ENCODE measurements around the gene TEAD1.

The TEAD1 gene

GRCh38 chr11:12686246-12687060 is 12.2 kb downstream of the TEAD1 start:
- DNase-seq (ENCODE audit: low read depth in 2 of 2): no peak

- no peak for DNase-seq (ENCODE audit: low read depth in 2 of 2)
Observed at GRCh38 chr11:12687216-12687623, 13.0 kb downstream of the TEAD1 start.

- no peak for DNase-seq (ENCODE audit: low read depth in 2 of 2)
Observed at GRCh38 chr11:12687740-12688139, 13.5 kb downstream of the TEAD1 start.

DNA sequence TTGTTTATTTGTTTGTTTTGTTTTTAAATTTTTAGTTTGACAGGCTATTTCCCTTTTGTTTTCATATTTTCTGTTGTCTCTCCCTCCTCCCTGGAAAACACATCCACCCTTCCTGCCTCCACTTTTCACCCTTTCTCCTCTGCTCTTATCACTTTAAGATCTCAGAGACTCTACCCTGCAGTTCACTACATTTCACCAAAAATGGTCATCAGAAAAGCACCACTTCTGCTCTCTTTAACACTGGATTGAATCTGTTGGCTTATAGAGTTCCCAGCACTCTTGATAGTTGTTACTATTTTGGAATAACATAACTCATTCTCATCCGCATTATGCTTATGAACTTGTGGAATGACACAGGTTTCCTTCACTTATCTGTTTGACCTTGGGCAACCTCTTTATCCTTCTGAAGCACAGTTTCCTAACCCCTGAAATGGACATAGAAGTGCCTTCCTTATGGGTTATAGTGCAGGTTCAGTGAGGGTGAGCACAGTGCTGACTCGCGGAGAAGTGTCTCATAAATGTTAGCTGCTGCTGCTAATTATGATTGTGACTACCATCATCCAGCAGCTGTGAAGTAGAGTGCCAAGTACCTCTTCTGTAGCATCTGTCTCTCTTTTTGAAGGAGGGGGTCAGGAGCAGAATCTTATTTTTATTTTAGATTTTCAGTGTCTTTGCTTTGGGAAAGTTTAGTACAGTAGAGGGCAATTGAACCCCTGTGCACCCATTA is 15.0 kb downstream of the TEAD1 start:
- DNase-seq (ENCODE audit: low read depth in 2 of 2): no peak

DNA sequence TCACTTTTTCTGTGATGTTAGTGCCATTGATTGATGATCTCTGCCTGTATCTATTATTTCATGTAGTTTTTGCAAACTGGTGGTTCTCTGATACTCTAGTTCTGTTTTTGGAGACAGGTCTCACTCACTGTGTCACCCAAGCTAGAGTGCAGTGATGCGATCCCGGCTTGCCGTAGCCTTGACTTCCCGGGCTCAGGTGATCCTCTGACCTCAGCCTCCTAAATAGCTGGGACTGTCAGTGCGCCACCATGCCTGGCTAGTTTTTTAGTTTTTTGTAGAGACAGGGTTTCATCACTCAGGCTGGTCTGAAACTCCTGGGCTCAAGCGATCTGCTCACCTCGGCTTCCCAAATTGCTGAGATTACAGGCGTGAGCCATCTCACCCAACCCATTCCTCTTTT is 16.4 kb downstream of the TEAD1 start:
- no peak for DNase-seq (ENCODE audit: low read depth in 2 of 2)

DNA sequence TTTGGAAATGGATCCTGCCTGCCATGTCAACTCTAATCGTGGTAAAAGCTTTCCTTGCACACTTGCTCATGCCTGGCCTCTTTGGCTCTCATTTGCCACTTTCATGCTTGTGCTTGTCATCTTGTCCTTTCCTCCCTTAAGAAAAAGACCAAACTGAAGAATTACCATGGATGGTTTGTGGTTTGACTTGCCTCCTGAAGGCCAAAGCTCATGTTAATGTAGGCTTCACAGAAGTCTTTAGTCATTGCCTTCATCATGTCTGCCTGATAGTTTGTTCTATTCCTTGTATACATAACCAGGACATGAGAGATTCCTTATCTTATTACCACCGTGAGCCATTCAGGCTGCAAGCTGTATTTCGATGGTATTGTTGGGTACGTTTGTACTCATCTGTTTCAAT is 17.3 kb downstream of the TEAD1 start:
- no peak for DNase-seq (ENCODE audit: low read depth in 2 of 2)

DNA sequence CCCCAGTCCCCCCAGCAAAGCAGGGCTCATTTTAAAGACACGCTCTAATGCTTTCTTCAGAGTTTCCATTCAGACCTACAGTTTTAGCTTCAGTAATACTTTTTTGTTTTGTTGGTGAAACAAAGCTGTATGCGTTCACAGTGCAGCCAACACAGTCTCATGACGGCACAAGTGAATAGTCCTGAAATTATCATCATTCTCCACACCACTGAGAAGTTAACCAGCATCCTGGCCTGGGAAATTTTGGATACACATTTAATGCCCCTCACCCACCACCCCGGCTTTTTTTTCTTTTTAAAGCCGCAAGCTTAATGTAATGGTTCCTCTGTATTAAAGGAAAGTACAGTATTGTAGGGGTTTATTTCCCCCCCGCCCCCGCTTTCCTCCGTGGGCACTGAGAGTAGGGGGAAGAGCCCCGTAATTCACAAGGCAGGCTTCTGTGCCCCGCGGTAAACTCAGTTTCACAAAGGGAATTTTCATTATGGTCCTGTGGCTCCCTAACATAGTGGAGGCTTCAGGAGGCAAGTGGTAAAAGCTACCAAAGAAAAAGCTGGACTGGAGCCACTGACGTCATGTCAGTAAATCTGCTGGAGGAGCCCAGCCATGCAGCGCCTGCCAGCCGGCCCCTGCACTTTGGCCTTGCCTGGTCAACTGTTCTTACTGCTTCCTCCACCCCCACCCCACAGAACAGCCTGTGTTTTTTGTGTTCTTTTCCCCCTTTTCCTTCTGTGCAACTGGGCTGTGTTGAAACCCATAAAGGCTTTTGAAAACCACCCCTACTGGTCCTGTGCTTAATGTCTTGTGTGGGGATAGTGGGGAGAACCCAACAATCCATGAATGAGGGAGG is 18.2 kb downstream of the TEAD1 start:
- no peak for DNase-seq (ENCODE audit: low read depth in 2 of 2)

GRCh38 chr11:12693094-12693478 is 18.9 kb downstream of the TEAD1 start:
- no peak for DNase-seq (ENCODE audit: low read depth in 2 of 2)

GRCh38 chr11:12693479-12694182 is 19.4 kb downstream of the TEAD1 start:
- no peak for DNase-seq (ENCODE audit: low read depth in 2 of 2)

- DNase-seq (ENCODE audit: low read depth in 2 of 2): no peak
Observed at GRCh38 chr11:12694183-12694531, 19.9 kb downstream of the TEAD1 start.

DNA sequence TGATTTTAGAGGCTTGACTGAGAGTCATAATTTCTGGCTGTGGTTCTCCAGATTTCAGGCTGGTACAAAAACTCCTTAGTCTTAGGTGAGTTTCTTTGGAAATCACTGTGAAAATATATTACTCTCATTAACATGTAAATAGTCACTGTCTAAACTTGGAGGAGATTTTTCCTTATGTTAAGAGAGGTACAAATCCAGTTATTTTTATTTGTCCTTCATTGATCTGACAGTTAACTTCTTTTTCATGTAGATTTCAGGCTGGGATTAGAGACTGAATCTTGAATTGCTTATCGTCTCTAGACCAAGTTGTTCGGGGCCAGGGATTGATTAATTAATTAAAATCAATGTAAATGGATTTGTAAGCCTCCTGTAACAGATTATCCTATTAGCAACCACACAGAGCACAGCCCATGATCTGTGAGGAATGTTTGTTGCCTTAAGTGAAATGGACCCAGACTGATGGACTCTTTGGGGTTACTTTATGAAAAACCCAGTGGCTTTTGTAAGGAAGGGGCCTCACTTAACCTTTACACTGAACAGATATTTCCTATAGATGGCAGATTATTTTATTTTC is 21.1 kb downstream of the TEAD1 start:
- DNase-seq (ENCODE audit: low read depth in 2 of 2): no peak

- no peak for DNase-seq (ENCODE audit: low read depth in 2 of 2)
Observed at GRCh38 chr11:12695873-12696272, 21.7 kb downstream of the TEAD1 start.

DNA sequence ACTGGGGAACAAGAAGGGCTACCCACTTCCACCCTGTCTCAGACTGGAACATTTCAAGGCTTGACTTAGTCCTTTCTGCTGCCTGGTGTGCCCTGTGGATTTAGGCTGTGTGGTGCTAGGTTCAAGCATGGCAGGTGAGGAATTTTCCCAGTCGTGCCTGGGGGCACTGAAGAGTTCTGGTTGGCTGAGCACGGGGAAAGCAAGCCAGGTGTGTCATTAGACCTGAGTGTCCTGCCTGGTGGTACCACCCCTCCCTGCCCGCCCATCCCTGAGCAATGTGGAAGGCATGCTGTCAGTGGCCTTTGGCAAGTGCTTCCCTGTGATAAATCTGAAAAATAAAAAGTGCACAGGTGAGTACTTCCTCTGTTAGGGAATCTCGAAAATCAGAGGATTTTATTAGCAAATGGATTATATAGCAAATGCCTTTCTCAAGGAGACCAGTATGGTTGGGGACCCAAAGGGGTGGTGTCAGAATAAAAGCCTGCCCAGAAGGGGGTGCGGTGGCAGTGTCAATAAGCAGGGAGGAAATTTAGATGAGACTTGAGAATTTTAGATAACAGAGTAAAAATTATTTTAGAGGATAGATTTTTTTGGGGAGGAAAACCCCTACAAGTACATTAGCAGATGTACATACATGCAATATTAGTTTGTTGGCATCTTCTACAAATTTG is 22.8 kb downstream of the TEAD1 start:
- no peak for DNase-seq (ENCODE audit: low read depth in 2 of 2)

- no peak for DNase-seq (ENCODE audit: low read depth in 2 of 2)
Observed at GRCh38 chr11:12698048-12698447, 23.8 kb downstream of the TEAD1 start.

GRCh38 chr11:12701811-12702592 is 27.8 kb downstream of the TEAD1 start:
- DNase-seq (ENCODE audit: low read depth in 2 of 2): no peak

DNA sequence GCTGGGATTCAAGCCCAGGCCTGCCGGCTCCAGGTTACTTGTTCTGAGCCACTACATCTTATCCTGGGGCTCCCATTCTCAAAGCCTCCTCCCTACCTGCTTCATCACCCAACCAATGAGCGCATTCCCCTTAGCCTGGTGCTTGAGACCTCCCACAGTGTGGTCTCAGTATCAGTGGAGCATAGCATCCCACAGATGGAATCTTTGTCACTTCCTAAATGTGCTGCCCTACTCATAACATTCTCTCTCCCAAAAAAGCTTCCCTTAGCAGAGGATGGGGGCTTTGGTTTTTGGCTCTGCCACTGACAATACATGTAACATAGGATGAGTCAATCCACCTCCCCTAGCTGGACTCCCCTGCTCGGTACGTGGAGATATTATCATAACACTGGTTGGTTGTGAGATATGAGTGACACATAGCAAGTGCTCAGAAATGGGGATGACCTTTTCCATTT is 28.8 kb downstream of the TEAD1 start:
- DNase-seq (ENCODE audit: low read depth in 2 of 2): no peak

DNA sequence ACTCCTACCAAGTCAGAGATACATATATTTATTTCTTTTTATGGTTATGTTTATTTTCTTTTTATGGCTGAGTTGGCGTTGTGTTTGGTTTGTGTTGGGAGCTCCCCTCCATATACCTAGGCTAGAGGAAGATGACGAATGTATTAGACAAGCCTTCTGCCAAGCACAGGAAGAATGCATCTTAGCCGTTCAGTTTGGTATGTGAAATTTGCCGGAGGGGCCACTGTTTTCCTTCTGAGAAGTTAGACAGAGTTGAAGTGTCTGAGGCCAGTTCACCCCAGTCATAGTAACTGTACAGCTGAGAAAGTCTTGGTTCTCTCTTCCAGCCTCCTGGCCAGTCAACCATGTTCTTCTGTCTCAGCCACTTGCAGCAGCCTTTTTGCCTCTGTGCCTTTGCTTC is 29.8 kb downstream of the TEAD1 start:
- no peak for DNase-seq (ENCODE audit: low read depth in 2 of 2)

DNA sequence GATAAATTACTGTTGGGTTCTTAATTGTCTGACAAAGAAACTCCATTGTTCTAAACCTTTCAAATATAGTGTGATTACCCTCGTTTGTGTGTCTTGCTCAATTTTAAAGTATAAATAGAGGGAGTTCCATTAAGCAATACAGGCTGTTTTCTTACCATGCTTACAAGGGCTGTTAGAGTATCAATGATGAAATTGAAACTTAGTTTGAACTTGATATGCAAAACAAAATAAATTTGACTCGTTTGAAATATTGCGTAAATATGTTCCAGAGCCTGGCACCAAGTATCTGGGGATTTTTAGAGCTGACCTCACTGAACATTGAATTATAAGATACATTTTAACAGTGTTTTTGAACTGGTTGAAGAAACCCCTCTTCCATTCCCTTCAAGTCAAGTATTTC is 31.7 kb downstream of the TEAD1 start:
- DNase-seq (ENCODE audit: low read depth in 2 of 2): no peak

DNA sequence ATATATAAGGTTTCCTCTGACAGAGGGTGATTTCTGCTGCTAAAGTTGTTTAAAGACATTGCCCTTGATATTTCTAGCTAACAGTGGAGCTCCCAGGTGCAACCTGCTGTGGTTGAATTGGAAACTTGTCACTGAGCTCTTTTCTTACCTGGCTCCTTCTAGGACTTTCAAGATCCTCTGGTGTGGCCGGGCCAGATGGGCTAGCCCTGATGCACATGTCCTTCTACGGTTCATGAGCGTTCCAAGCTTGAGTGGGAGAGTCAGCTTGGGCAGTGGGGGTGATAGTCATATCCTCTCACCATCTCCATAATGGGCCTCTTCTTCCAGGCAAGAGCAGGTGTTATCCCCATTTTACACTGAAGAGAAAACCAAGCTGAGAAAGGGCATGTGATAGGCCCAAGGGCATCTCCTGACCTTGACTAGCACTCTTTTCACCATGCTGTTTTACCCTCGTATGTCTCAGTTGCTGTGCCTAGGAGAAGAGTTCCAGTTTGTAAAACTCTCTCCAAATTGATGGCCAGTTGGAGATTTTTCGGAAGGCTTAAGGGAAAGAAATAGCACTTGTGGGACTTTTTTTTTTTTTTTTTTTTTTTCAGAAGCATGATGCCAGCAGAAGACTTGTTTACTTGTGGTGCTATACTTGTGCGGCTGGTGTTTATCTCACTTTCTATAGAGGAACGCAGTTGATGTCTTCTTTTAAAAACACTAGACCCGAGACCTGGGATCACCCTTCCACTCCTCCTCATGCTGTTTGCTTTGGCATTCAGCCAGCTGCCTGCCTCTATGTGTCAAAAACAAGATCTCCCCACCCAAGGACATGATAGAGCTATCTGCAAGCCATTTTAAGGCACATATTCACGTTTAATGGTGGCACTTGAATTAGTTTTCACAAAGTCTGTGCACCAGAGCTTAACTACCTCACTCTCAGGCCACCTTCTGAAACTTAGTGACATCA is 32.6 kb downstream of the TEAD1 start:
- DNase-seq (ENCODE audit: low read depth in 2 of 2): no peak
